HG03354 (cell line): ENCODE results near the gene CACNA1C.

Experiments
- ATAC-seq: cut with Tn5 transposase; IDR thresholded peaks from one replicate; pipeline ENCODE4 v1.9.1; 2021; ENCODE audit warnings: mild to moderate bottlenecking; ENCODE audit not compliant: unreplicated experiment, poor library complexity, severe bottlenecking

CACNA1C gene

DNA sequence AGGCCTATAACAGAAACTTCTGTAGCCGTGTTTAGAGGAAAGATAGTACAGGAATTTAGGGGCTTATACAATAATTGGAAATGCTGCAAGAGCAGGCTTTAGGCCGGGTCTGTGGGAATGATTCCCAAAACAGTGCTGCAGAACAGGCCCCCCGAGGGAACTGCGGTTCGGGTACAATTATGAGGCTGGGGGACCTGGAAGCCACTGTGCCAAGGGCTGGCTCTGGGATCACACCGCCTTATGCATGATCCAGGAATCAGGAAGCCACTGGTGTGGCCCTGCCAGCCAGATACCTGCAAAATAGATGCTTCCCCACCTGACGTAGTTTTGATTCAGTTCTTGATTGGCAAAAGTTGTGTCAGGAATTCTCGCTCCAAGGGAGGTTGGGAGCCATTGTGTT, 55.4 kb downstream of the CACNA1C start:
- no peak for ATAC-seq

DNA sequence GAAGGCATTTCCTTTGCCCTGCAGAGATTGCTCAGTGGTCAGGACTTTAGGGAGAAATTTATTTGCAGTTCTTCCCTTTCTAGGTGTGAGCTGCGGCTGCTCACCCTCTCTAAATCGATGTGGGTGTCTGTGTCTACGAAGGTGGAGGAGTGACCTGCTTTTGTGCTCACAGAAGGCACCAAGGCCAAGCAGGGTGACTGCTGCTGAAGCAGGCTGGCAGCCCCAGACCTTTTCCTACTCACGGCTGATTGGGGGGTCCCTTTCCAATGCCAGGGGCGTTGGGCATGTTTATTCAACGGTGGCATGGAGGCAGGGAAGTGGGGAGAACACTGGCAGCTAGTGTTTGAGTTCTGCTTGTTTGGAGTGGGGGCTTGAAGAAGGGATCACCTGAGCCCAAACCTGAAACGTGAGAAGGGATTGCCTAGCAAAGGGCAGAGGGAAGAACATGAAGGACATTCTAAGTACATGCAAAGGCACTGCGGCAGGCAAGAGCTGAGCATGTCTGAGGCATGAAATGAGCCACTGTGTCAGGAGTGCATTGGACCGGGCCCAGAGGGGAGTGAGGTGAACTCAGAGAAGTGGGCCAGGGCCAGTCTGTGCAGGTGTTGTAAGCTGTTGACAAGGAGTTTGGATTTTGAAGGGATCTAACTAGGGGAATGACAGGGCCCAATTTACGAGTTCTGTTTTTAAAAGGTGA, 56.3 kb downstream of the CACNA1C start:
- no peak for ATAC-seq

- ATAC-seq: no peak
Observed at GRCh38 chr12:2110127-2110526, 57.3 kb downstream of the CACNA1C start.

GRCh38 chr12:2110849-2111566, 58.2 kb downstream of the CACNA1C start:
- no peak for ATAC-seq

- ATAC-seq: no peak
Observed at GRCh38 chr12:2111826-2112225, 59.0 kb downstream of the CACNA1C start.

GRCh38 chr12:2112401-2112800, 59.6 kb downstream of the CACNA1C start:
- no peak for ATAC-seq

DNA sequence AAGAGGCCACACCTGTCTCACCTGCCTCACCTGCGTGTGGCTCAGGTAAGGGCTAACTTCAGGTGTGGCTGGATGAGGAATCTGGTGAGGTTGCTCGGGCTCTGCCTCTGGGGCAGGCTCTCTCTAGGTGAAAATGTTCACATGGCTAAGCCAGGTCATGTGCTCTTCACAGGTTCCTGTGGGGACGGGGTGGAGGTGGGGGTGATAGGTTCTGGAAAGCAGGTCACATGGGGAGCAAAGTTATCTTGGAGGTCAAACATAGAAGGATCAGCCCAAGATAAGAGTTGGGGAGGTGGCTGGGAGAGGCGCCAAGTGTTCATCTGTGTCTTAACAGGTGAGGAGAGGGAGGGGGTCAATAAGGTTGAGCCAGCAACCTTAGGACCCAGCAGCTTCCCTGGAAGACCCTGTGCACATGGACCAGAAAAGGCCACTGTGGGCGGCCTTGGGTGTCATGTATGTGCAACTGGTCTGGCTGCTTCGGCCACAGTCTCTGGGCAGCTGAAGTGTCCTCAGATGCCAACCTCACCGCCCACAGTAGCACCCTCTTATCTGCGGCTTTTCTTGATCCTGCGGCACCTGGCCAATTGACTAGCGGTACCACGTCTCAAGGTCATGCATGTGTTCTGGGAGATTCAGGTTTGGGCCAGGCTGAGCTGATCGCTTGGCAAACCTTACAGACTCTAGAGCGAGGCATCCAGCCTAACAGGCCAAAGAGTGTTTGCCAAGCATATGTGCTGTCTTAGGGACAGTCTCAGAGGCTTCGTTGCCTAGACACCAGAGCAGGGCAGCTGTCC, 60.5 kb downstream of the CACNA1C start:
- ATAC-seq: no peak

- no peak for ATAC-seq
Observed at GRCh38 chr12:2114071-2114470, 61.3 kb downstream of the CACNA1C start.

GRCh38 chr12:2115101-2115845, 62.5 kb downstream of the CACNA1C start:
- ATAC-seq: no peak

- ATAC-seq: no peak
Observed at GRCh38 chr12:2117541-2117940, 64.8 kb downstream of the CACNA1C start.

GRCh38 chr12:2118061-2118460, 65.3 kb downstream of the CACNA1C start:
- no peak for ATAC-seq

DNA sequence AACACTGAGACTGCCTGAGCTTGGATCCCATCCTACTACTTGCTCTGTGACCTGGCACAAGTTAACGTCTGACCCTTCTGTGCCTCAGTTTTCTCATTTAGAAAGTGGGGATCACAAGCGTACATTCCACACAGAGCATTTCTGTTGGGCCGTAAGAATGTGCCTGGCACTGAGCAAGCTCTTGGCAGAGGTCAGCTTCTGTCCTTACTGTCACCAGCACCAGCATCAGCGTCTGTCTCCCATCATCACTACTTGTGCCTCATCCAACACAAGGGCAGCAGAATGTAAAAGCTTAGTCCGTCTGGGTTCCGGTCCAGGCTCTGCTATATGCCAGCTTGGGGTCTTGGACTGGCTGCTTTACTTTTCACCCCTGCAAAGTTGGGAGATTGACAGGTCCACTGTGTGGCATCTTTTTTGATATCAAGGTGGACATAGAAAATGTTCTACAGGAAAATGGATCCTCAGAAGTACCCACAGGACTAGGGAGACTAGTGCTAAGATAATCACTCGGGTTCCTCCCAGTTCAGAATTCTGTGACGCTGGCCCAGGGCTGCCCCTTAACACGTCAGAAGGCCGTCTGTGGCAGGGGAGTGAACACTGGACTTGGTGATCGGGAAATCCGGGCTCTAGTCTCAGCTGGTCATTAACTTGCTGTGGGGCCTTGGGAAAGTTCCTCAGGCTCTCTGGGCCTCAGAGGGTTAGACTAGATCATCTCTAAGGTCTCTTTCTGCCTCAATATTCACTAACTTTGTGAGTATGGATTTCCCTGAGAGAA, 65.9 kb downstream of the CACNA1C start:
- ATAC-seq: no peak

DNA sequence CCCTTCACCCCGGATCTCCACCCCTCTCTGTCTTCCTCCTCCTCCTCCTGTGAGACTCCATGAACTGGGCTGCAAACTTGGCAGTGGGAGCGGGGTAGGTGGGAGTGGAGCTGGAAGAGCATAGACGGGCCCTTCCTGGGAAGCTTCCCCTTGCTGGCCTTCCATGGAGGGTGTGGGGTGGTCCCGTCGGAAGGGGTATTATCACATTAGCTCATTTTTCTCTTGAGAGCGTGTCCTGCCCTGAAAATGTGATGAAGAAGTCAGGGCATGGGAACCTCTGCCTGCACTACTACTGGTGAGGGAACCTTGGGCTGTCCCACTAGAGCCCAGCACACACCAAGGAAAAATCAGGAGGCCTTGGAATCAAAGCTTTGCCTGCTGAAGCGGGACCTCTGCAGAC, 66.5 kb downstream of the CACNA1C start:
- ATAC-seq: no peak

DNA sequence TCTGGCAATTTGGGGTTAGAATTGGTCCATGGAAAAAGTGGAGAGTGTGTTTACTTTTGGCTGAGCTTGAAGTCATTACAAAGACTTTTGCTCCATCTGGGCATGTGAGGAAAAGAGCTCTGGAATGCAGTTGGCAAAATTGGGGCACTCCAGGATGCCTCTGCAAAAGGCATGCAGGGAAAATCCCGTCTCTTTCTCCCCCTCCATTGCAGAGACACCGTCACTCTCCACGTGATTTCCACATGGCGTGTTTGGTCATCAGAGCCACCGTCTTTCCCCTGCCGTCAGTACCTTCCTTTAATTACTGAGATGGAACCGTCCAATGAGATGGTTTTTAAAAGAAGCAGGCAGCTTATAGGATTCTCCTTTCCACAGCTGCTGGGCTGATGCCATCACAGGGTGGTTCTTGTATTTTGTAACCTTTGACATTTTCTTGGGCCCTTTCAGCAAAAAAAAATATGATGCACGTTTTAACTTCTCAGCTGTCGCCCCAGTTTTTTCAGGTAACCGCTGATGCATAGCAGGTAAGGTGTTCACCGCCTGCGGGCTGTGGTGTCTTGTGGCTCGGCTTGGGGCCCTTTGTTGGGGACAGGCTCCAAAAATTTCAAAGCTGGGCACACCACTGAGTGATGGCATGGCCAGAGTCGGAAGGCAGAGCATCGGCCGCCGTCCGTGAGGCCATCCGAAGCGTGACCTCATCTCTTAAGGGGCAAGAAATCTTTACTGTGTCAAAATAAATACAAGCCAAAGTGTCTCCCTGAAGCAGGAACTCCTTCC, 68.4 kb downstream of the CACNA1C start:
- no peak for ATAC-seq

GRCh38 chr12:2124466-2125023, 71.8 kb downstream of the CACNA1C start:
- ATAC-seq: no peak

DNA sequence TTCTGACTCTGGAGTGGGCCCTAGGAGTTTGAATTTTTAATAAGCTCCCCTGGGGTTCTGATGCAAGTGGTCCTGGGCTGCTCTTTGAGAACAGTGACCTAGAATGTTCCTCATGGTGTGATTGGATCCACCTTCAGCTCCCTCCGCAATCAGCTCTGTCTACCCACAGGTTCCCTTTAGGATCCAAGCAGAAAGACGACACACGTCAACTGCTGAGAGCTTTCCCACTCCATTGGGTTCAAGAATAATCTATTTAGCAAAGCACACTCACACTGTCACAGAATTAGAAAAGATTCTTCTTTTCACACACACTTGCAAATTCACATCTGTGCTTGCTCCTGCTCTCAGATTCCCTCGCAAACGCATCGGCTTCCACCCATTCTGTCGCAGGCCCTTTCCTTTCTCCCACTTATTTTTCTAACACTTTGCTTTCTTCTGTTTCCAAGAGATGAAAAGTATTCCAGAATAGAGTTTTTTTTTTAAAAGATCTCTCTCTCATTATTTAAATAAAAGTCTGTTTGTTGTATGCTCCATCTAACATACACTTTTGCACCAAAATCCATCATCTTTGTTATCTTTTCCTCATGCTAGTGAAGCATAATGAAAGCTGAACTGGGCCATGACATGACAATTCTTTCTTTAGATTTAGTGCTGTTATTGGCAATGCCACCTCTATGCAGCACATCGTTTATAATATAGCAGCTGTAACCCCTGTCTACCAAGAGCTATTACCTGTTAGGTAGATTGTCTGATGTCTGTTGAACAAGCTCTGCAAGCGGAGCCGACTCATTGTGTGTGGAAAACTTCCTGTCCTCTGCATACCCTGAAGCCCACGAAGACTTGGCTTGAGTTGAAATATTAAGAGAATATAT, 73.1 kb downstream of the CACNA1C start:
- no peak for ATAC-seq

GRCh38 chr12:2126676-2127406, 74.1 kb downstream of the CACNA1C start:
- ATAC-seq: no peak
